Suprapubic skin (tissue), 4 donors: ENCODE data around the gene C14orf93.

ENCODE experiments used
- EP300 ChIP-seq: sonication (generic); formaldehyde crosslinking; IDR thresholded peaks from one replicate; pipeline ENCODE4 v1.6.1; 2017; ENCODE audit warnings: antibody characterized with exemption
- POLR2A ChIP-seq, 2 donors: fragments of 450-650 bp; IDR thresholded peaks; one replicate each; pipeline ENCODE4 v1.6.1; 2017; ENCODE audit warnings: antibody characterized with exemption in 2 of 2, mild to moderate bottlenecking in 2 of 2, moderate library complexity in 2 of 2
- POLR2AphosphoS5 ChIP-seq, 3 donors: sonication (generic); formaldehyde crosslinking; IDR thresholded peaks; one replicate each; pipeline ENCODE4 v1.6.1; 2017; ENCODE audit warnings: antibody characterized with exemption in 3 of 3
- TF ChIP-seq, protein P1 (sequence below), 2 donors: fragments of 200-600 bp in 1 of 2; fragments of 450-650 bp in 1 of 2; sonication (generic) in 1 of 2; IDR thresholded peaks; one replicate each; pipeline ENCODE4 v1.5.1; 2016 to 2019; ENCODE audit warnings: antibody characterized with exemption in 2 of 2, mild to moderate bottlenecking in 1 of 2, moderate library complexity in 1 of 2

GRCh38 chr14:23024612-23025075, 14.7 kb upstream of the C14orf93 start:
- TF ChIP-seq EP300 (no peak), POLR2AphosphoS5 (IDR thresholded peaks at IDR 0.05) (no peak), POLR2A (IDR thresholded peaks at IDR 0.05) (no peak)
- TF ChIP-seq, protein P1, sequence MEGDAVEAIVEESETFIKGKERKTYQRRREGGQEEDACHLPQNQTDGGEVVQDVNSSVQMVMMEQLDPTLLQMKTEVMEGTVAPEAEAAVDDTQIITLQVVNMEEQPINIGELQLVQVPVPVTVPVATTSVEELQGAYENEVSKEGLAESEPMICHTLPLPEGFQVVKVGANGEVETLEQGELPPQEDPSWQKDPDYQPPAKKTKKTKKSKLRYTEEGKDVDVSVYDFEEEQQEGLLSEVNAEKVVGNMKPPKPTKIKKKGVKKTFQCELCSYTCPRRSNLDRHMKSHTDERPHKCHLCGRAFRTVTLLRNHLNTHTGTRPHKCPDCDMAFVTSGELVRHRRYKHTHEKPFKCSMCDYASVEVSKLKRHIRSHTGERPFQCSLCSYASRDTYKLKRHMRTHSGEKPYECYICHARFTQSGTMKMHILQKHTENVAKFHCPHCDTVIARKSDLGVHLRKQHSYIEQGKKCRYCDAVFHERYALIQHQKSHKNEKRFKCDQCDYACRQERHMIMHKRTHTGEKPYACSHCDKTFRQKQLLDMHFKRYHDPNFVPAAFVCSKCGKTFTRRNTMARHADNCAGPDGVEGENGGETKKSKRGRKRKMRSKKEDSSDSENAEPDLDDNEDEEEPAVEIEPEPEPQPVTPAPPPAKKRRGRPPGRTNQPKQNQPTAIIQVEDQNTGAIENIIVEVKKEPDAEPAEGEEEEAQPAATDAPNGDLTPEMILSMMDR (IDR thresholded peaks at IDR 0.05), result no peak
